ENCODE results near the gene TCEAL9. TPM values are rescaled to one million over a fixed set of nuclear protein-coding genes. Genes with fewer than 3 reads are reported as not detected.
A peak's percentile ranks its signal among the peaks of the same experiment; 100 is the strongest.

TCEAL9 gene
- total and polyA plus RNA-seq, 2 of the 8 experiments (the other 6 are each of a cell fraction or from before 2014, with no cell fraction given) = 22.2 to 36.8 TPM

- peak; percentile 86 for TF ChIP-seq USF2 (IDR thresholded peaks at IDR 0.05; ENCODE audit: low read length)
- TF ChIP-seq ATF3 (IDR thresholded peaks at IDR 0.05; ENCODE audit: insufficient read depth, low read depth, low read length) = peak; percentile 65; the same call in 1 of the 2 replicates
- no peak for TF ChIP-seq GTF2F1 (IDR thresholded peaks at IDR 0.05; ENCODE audit: borderline replicate concordance, low read depth, low read length)
- TF ChIP-seq KDM1A (IDR thresholded peaks at IDR 0.05; ENCODE audit: borderline replicate concordance, low read length) = no peak
- TF ChIP-seq MAX (IDR thresholded peaks at IDR 0.05) = peak; percentile 74
- no peak for TF ChIP-seq CEBPB (IDR thresholded peaks at IDR 0.05; ENCODE audit: low read depth, low read length)
- TF ChIP-seq TEAD4 (IDR thresholded peaks at IDR 0.05; ENCODE audit: low read depth, low read length) = no peak
- no peak for TF ChIP-seq EP300 (IDR thresholded peaks at IDR 0.05; ENCODE audit: borderline replicate concordance in 1 of 2, low read depth in 2 of 2, low read length in 2 of 2)
- no peak for TF ChIP-seq MAFK (IDR thresholded peaks at IDR 0.05; ENCODE audit: low read depth, low read length)
- TF ChIP-seq JUN (IDR thresholded peaks at IDR 0.05; ENCODE audit: low read depth, low read length) = no peak
- TF ChIP-seq CBX5 (IDR thresholded peaks at IDR 0.05; ENCODE audit: low read depth, low read length) = no peak
- no peak for TF ChIP-seq NRF1 (IDR thresholded peaks at IDR 0.05; ENCODE audit: low read depth, low read length)
- no peak for TF ChIP-seq JUND (IDR thresholded peaks at IDR 0.05; ENCODE audit: low read length)
- no peak for TF ChIP-seq SIN3A (conservative IDR thresholded peaks at IDR 0.05 in 1 of 2, IDR thresholded peaks at IDR 0.05 in 1 of 2; ENCODE audit: low read depth in 1 of 2, low read length in 2 of 2)
- TF ChIP-seq BCL11A (IDR thresholded peaks at IDR 0.05; ENCODE audit: low read depth in 2 of 2, low read length in 2 of 2) = no peak
- TF ChIP-seq CHD2 (IDR thresholded peaks at IDR 0.05; ENCODE audit: low read length) = no peak
- TF ChIP-seq TAF7 (optimal IDR thresholded peaks at IDR 0.05; ENCODE audit: borderline replicate concordance, low read depth, low read length) = peak; percentile 83
- peak; percentile 89 for TF ChIP-seq CREB1 (IDR thresholded peaks at IDR 0.05)
- TF ChIP-seq POLR2AphosphoS5 (IDR thresholded peaks at IDR 0.05; ENCODE audit: low read depth, low read length) = peak; percentile 97
- TF ChIP-seq SRF (IDR thresholded peaks at IDR 0.05; ENCODE audit: low read depth, low read length) = no peak
- TF ChIP-seq EGR1 (IDR thresholded peaks at IDR 0.05; ENCODE audit: borderline replicate concordance, low read depth, low read length) = no peak
- TF ChIP-seq POU5F1 (IDR thresholded peaks at IDR 0.05; ENCODE audit: low read depth, low read length) = no peak
- TF ChIP-seq SP4 (IDR thresholded peaks at IDR 0.05; ENCODE audit: low read length) = no peak
- TF ChIP-seq SIRT6 (IDR thresholded peaks at IDR 0.05; ENCODE audit: low read length) = no peak
Observed at GRCh38 chrX:103376118-103376978, 20.0 kb downstream of the TCEAL9 start, which contains the start of gene BEX3 (continued).
